GM08714 (cell line): Measurements from ENCODE around the gene NUSAP1.
"Not testable (repeated sequence)": the region's sequence is repeated elsewhere in the genome, so short reads cannot be mapped to it uniquely, and the experiment has no call there.

Experiments used
- H3K4me3 ChIP-seq: fragments of 200-500 bp; sonication (Bioruptor generic); 2 replicates; pipeline ENCODE4 v1.5.1; 2014; ENCODE audit warnings: mild to moderate bottlenecking, low read length, inconsistent platforms
- ZNF274 ChIP-seq: IDR thresholded peaks from 2 replicates; pipeline ENCODE4 v1.6.1; 2012; ENCODE audit warnings: mild to moderate bottlenecking, low read depth, low read length

The NUSAP1 gene

DNA sequence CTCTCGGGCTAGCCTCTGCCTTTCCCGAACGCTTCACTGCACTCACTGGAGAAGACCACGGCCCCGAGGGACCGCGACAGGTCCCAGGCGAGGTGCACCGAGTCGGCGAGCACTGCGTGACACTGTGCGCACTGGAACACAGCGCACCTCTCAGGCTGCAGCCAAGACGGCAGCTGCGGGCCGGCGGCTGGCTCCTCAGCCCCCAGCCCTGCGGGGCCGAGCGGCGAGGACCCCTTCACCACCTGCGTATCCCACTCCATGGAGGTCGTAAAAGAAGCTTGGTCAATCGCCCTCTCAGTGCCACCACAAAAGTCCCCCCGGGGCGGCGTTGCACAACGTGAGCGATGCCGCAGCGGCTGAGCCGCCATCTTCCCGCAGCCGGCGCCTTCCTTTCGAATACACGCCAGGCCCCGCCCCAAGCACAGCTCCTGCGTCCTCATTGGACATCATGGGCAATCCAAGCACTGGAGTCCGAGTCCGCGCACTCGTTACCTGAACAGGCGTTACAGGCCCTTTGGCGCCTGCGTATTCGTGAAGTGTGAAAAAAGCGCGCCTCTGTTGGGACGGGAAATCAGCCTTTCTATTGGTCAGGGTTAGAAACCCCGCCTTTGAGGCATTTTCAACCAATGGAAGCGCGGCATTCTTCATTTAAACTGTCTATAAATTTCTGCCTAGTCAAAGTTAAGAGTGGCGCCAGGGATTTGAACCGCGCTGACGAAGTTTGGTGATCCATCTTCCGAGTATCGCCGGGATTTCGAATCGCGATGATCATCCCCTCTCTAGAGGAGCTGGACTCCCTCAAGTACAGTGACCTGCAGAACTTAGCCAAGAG, at the start of gene NUSAP1, which contains the start of gene OIP5:
NUSAP1 (plus strand) TSS at position 688 of the 832 bp plus-strand sequence; CDS start at position 765, 77 bp downstream.
OIP5 (minus strand) TSS at position 398 of the 832 bp plus-strand sequence; CDS start at position 368, 30 bp downstream.
- TF ChIP-seq ZNF274: no peak

GRCh38 chr15:41282980-41283652, 49.6 kb upstream of the NUSAP1 start:
- H3K4me3 ChIP-seq: peak overlapping the region; percentile 52; the same call in 1 of the 2 replicates

More for the DNA sequence above, at the start of gene NUSAP1, which contains the start of gene OIP5:
- H3K4me3 ChIP-seq: peak within 1 kb of the TSS; percentile 91

- peak overlapping the region; percentile 99 for H3K4me3 ChIP-seq
- TF ChIP-seq ZNF274: no peak
These were observed 48.8 kb upstream of the NUSAP1 start for GRCh38 chr15:41283653-41284426.

GRCh38 chr15:41284427-41285177, 48.1 kb upstream of the NUSAP1 start:
- TF ChIP-seq ZNF274: no peak
- H3K4me3 ChIP-seq: peak overlapping the region; percentile 99

DNA sequence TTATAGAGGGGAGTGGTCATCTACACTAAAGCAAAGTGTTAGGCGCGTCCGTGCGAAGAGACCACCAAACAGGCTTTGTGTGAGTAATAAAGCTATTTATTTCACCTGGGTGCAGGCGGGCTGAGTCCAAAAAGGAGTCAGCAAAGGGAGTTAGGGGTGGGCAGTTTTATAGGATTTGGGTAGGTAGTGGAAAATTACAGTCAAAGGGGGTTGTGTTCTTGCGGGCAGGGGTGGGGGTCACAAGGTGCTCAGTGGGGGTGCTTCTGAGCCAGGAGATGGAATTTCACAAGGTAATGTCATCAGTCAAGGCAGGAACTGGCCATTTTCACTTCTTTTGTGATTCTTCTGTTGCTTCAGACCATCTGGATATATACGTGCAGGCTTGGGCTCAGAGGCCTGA, 47.4 kb upstream of the NUSAP1 start:
- H3K4me3 ChIP-seq: peak overlapping the region; percentile 99
- no peak for TF ChIP-seq ZNF274

GRCh38 chr15:41286665-41287333, 45.9 kb upstream of the NUSAP1 start:
- no peak for TF ChIP-seq ZNF274
- no peak overlapping the region for H3K4me3 ChIP-seq

GRCh38 chr15:41288464-41288863, 44.2 kb upstream of the NUSAP1 start:
- TF ChIP-seq ZNF274: no peak
- no peak overlapping the region for H3K4me3 ChIP-seq

GRCh38 chr15:41289953-41290352, 42.7 kb upstream of the NUSAP1 start:
- no peak for TF ChIP-seq ZNF274

GRCh38 chr15:41291065-41291631, 41.5 kb upstream of the NUSAP1 start:
- H3K4me3 ChIP-seq: peak overlapping the region; percentile 8; the same call in 1 of the 2 replicates
- no peak for TF ChIP-seq ZNF274

More at GRCh38 chr15:41289953-41290352, 42.7 kb upstream of the NUSAP1 start:
- H3K4me3 ChIP-seq: no peak overlapping the region

- no peak for TF ChIP-seq ZNF274
- H3K4me3 ChIP-seq: no peak overlapping the region
These were observed 40.2 kb upstream of the NUSAP1 start for GRCh38 chr15:41292521-41292920.

- H3K4me3 ChIP-seq: not testable (repeated sequence)
These were observed 31.5 kb upstream of the NUSAP1 start for GRCh38 chr15:41301139-41301538.

- TF ChIP-seq ZNF274: no peak
- H3K4me3 ChIP-seq: no peak overlapping the region
These were observed 31.1 kb upstream of the NUSAP1 start for GRCh38 chr15:41301587-41301986.
